GM21529 (cell line): ENCODE data around the gene HIRIP3.

Experiments used
- ATAC-seq: cut with Tn5 transposase; IDR thresholded peaks from one replicate; pipeline ENCODE4 v1.9.1; 2021; ENCODE audit not compliant: unreplicated experiment

Gene HIRIP3

GRCh38 chr16:30000735-30001631 lies 5.6 kb upstream of the HIRIP3 start:
- ATAC-seq, result no peak

GRCh38 chr16:29999605-30000004 lies 4.2 kb upstream of the HIRIP3 start:
- ATAC-seq, result no peak

DNA sequence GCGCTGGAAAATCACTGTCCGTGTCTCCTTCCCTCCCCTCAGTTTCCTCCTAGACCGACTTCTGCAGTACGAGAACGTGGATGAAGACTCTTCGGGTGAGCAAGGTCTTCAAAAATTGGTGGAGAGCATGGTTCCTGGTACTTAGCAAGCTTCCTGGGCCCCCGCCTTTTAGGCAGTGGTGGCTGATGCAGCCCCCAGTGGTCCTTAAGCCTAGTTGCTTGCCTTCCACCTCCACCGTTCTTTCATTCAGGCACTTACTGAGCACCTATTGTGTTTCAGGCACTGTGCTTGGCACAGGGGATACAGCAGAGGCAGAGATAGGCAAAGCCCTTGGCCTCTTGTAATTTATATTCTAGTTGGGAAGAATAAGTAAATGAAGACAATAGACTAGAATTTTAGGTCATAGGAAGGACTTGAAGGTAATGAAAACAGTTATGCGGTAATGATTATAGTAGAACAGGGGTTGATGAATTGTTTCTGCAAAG lies 1.4 kb upstream of the HIRIP3 start:
- ATAC-seq, result no peak

GRCh38 chr16:29995911-29996765 lies 721 bp upstream of the HIRIP3 start, which contains the start of gene INO80E:
INO80E (plus strand) TSS chr16:29996241; CDS start chr16:29996311, 70 bp downstream.
- ATAC-seq, result peak; percentile 85

GRCh38 chr16:29994600-29995323 lies 655 bp downstream of the HIRIP3 start:
- ATAC-seq, result peak; percentile 21

- no peak for ATAC-seq
These were observed 1.4 kb downstream of the HIRIP3 start for GRCh38 chr16:29993903-29994599.

- ATAC-seq, result no peak
These were observed 2.1 kb downstream of the HIRIP3 start for GRCh38 chr16:29993191-29993902.

DNA sequence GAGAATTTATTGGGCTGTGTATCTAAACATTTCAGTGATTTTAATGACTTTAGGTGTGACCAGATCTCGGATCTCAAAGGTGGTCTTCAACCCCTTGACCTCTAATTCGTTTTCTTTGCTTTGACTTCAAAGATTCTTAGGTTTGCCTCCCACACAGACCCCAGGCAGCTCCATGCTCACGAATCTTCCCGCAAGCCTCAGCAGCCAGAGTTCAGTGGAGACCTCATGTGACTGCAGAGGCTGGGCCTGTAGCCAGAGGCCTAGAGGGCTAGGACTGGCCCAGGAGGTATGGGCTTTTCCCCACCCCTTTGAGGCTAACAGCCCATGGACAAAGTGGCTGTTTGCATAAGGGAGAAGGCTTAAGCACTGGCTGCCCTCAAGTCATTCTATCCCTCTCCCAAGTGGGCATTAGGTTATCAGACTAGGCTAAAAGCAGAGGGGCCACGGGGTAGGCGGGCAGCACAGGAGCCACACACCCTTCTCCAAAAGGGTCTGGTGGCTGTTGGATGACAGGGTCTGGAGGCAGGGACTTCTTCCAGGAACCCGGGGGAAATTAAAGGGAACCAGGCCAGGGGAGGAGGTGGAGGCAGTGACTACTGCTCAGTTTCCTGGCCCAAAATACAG lies 3.0 kb downstream of the HIRIP3 start:
- no peak for ATAC-seq

DNA sequence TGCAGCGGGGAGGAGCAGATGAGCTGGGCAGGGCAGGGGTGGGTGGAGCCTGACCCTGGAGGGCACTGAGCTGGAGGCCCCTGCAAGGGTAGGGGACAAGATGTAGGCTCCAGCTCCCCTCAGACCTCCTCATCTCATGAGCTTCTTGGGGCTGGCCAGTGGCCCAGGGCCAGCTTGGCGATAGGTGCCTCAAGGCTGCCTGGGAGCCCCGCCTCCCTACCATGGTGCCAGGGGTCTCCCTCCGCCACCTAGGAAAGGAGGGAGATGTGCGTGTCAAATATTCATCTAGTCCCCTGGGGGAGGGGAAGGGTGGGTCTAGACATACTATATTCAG lies 3.9 kb downstream of the HIRIP3 start:
- no peak for ATAC-seq

DNA sequence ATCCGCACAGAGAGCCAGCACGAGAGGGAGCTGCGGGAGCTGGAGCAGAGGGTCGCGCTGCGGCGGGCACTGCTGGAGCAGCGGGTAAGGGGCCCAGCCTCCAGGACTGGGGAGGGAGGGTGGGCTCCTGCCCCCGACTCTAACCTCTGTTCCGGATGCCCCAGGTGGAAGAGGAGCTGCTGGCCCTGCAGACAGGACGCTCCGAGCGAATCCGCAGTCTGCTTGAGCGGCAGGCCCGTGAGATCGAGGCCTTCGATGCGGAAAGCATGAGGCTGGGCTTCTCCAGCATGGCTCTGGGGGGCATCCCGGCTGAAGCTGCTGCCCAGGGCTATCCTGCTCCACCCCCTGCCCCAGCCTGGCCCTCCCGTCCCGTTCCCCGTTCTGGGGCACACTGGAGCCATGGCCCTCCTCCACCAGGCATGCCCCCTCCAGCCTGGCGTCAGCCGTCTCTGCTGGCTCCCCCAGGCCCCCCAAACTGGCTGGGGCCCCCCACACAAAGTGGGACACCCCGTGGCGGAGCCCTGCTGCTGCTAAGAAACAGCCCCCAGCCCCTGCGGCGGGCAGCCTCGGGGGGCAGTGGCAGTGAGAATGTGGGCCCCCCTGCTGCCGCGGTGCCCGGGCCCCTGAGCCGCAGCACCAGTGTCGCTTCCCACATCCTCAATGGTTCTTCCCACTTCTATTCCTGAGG lies 4.4 kb downstream of the HIRIP3 start:
- ATAC-seq, result no peak

- ATAC-seq, result no peak
These were observed 5.4 kb downstream of the HIRIP3 start for GRCh38 chr16:29990034-29990433.

GRCh38 chr16:29989111-29989858 lies 6.1 kb downstream of the HIRIP3 start:
- ATAC-seq, result no peak

DNA sequence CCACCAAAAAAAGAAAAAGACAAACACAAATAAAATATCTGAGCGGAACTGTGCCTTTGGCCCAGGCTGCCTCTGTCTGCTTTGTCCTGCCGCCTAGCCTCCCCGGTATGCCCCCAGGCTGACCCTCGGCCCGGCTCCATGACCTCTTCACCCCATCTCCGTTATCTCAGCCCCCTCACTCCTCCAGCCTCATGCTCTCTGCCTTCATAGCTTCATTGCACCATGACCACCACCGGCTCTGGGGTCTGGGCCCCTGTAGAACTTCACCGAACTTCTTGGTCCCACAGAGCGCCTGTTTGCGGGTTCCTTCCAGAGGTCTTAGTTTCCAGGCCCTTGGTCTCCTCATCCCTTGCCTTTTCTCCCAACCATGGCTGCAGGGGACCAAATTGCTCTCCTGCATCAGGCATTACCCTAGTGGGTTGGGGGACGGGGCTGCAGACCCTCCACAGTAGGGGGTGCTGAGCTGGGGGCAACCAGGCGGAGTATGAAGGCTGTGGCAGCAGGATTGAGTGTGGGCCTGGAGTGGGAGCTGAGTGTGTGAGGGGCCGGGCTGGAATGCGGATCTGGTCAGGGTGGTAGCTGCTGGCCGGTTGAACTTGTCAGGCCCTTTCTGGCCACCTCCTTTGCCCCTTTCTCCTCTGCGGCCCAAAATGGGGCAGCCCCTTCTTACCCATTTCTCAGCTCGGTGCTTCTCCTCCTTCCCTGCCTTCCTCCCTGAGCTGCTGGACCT lies 6.9 kb downstream of the HIRIP3 start:
- ATAC-seq, result no peak

DNA sequence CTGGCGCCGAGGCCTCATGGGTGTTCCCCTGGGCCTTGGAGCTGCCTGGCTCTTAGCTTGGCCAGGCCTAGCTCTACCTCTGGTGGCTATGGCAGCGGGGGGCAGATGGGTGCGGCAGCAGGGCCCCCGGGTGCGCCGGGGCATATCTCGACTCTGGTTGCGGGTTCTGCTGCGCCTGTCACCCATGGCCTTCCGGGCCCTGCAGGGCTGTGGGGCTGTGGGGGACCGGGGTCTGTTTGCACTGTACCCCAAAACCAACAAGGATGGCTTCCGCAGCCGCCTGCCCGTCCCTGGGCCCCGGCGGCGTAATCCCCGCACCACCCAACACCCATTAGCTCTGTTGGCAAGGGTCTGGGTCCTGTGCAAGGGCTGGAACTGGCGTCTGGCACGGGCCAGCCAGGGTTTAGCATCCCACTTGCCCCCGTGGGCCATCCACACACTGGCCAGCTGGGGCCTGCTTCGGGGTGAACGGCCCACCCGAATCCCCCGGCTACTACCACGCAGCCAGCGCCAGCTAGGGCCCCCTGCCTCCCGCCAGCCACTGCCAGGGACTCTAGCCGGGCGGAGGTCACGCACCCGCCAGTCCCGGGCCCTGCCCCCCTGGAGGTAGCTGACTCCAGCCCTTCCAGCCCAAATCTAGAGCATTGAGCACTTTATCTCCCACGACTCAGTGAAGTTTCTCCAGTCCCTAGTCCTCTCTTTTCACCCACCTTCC lies 7.9 kb downstream of the HIRIP3 start:
- ATAC-seq, result no peak

DNA sequence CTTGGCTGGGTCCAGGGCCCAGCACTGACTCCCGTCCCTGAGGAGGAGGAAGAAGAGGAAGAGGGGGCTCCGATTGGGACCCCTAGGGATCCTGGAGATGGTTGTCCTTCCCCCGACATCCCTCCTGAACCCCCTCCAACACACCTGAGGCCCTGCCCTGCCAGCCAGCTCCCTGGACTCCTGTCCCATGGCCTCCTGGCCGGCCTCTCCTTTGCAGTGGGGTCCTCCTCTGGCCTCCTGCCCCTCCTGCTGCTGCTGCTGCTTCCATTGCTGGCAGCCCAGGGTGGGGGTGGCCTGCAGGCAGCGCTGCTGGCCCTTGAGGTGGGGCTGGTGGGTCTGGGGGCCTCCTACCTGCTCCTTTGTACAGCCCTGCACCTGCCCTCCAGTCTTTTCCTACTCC lies 8.5 kb downstream of the HIRIP3 start:
- ATAC-seq, result no peak

- no peak for ATAC-seq
These were observed 9.2 kb downstream of the HIRIP3 start for GRCh38 chr16:29986231-29986630.

GRCh38 chr16:29985271-29985811 lies 10.1 kb downstream of the HIRIP3 start:
- no peak for ATAC-seq
